Bronchus fibroblast of lung (primary cell): ENCODE measurements around the gene ATP5MG. TPM values are rescaled to one million over a fixed set of nuclear protein-coding genes. Genes with fewer than 3 reads are reported as not detected.

Source experiments
- total RNA-seq: library from RNA; depleted of rRNA; stranded (reverse); fragments of >200 nt; gene quantifications from 2 replicates; pipeline ENCODE4 v1.2.3, GENCODE V29; 2015

ATP5MG gene
- total RNA-seq, result 56.2 and 62.9 TPM in 2 replicates

GRCh38 chr11:118401151-118401879 lies at the start of gene ATP5MG:
TSS of gene ATP5MG (plus strand) at chr11:118401606. CDS start at chr11:118401666, 60 bp downstream.

GRCh38 chr11:118359295-118359958 lies 42.0 kb upstream of the ATP5MG start, which contains the start of gene UBE4A:
TSS of gene UBE4A (plus strand) at chr11:118359600. CDS start at chr11:118365081, 5,481 bp downstream.

GRCh38 chr11:118435893-118436624 lies 34.7 kb downstream of the ATP5MG start, which contains the start of gene KMT2A:
TSS of gene KMT2A (plus strand) at chr11:118436492. CDS start at chr11:118436513, 21 bp downstream.

Other genes with a start within 250 kb of the ATP5MG start
- gene SCN4B, start 248.8 kb upstream of the ATP5MG start, total RNA-seq, result 0.30 and 0.34 TPM in 2 replicates
- 0.15 and 0.17 TPM in 2 replicates for gene SCN2B, start 225.0 kb upstream of the ATP5MG start, total RNA-seq
- gene JAML, start 176.6 kb upstream of the ATP5MG start, total RNA-seq, result not detected in 2 replicates
- 0.30 and 0.34 TPM in 2 replicates for gene MPZL3, start 149.2 kb upstream of the ATP5MG start, total RNA-seq
- gene MPZL2, start 137.3 kb upstream of the ATP5MG start, total RNA-seq, result not detected in 2 replicates
- gene CD3E, start 96.9 kb upstream of the ATP5MG start, total RNA-seq, result not detected in 2 replicates
- gene CD3D, start 58.9 kb upstream of the ATP5MG start, total RNA-seq, result not detected in 2 replicates
- not detected in 2 replicates for gene CD3G, start 57.3 kb upstream of the ATP5MG start, total RNA-seq
- 31.7 and 33.5 TPM in 2 replicates for gene UBE4A, start 42.0 kb upstream of the ATP5MG start, total RNA-seq
- 10.1 and 13.6 TPM in 2 replicates for gene KMT2A, start 34.9 kb downstream of the ATP5MG start, total RNA-seq
- gene TTC36, start 125.9 kb downstream of the ATP5MG start, total RNA-seq, result 1.0 TPM in 1 of 2 replicates, not detected in the other
- 21.4 and 23.0 TPM in 2 replicates for gene TMEM25, start 129.6 kb downstream of the ATP5MG start, total RNA-seq
- gene IFT46, start 164.3 kb downstream of the ATP5MG start, total RNA-seq, result 28.1 and 29.3 TPM in 2 replicates
- gene ARCN1, start 170.8 kb downstream of the ATP5MG start, total RNA-seq, result 130 and 141 TPM in 2 replicates
- 51.1 and 51.8 TPM in 2 replicates for gene PHLDB1, start 206.0 kb downstream of the ATP5MG start, total RNA-seq